BLaER1 (cell line): ENCODE measurements around the gene UBAP2L.
"Not testable (repeated sequence)": the region's sequence is repeated elsewhere in the genome, so short reads cannot be mapped to it uniquely, and the experiment has no call there.

Experiments used
- H3K27ac ChIP-seq: shearing (Covaris generic); formaldehyde crosslinking; 2 replicates; pipeline ENCODE4 v1.8.1; 2022
- H3K27me3 ChIP-seq: shearing (Covaris generic); formaldehyde crosslinking; 2 replicates; pipeline ENCODE4 v1.8.1; 2022
- H3K36me3 ChIP-seq: shearing (Covaris generic); formaldehyde crosslinking; 2 replicates; pipeline ENCODE4 v1.8.1; 2022
- H3K4me1 ChIP-seq: shearing (Covaris generic); formaldehyde crosslinking; 2 replicates; pipeline ENCODE4 v1.8.1; 2022
- H3K4me2 ChIP-seq: shearing (Covaris generic); formaldehyde crosslinking; 2 replicates; pipeline ENCODE4 v1.8.1; 2022
- H3K4me3 ChIP-seq: shearing (Covaris generic); formaldehyde crosslinking; 2 replicates; pipeline ENCODE4 v1.8.1; 2022
- H3K9ac ChIP-seq: shearing (Covaris generic); formaldehyde crosslinking; 2 replicates; pipeline ENCODE4 v1.8.1; 2022
- H3K9me3 ChIP-seq: shearing (Covaris generic); formaldehyde crosslinking; 2 replicates; pipeline ENCODE4 v1.8.1; 2022
- H4K20me1 ChIP-seq: shearing (Covaris generic); formaldehyde crosslinking; 2 replicates; pipeline ENCODE4 v1.8.1; 2022
- Cebpa-rat ChIP-seq: shearing (Covaris generic); IDR thresholded peaks from 2 replicates; pipeline ENCODE4 v1.8.1; 2022

The UBAP2L gene

GRCh38 chr1:154193821-154194220, 26.9 kb upstream of the UBAP2L start:
- Histone ChIP-seq H3K36me3 (no peaks in the 10 kb centered on the region), H3K27me3 (no peaks in the 10 kb centered on the region), H3K4me2 (no peak overlapping the region), H3K4me3 (no peak overlapping the region), H3K9me3 (no peaks in the 10 kb centered on the region), H4K20me1 (no peaks in the 10 kb centered on the region), H3K4me1 (peaks cover 19% of the 10 kb centered on the region), H3K27ac (no peak overlapping the region), H3K9ac (no peak overlapping the region)
- TF ChIP-seq Cebpa-rat = no peak

- Histone ChIP-seq H3K4me2 (no peak overlapping the region), H3K27ac (no peak overlapping the region), H3K9ac (no peak overlapping the region), H4K20me1 (no peaks in the 10 kb centered on the region), H3K9me3 (no peaks in the 10 kb centered on the region), H3K36me3 (no peaks in the 10 kb centered on the region), H3K4me3 (no peak overlapping the region), H3K27me3 (no peaks in the 10 kb centered on the region), H3K4me1 (no peaks in the 10 kb centered on the region)
- no peak for TF ChIP-seq Cebpa-rat
These were observed 21.8 kb upstream of the UBAP2L start for GRCh38 chr1:154198756-154199562.

GRCh38 chr1:154199563-154199879, 21.2 kb upstream of the UBAP2L start:
- Histone ChIP-seq H4K20me1 (no peaks in the 10 kb centered on the region), H3K9ac (no peak overlapping the region), H3K4me3 (no peak overlapping the region), H3K4me2 (no peak overlapping the region), H3K27me3 (no peaks in the 10 kb centered on the region), H3K27ac (no peak overlapping the region), H3K36me3 (peaks cover 3% of the 10 kb centered on the region; the same call in 1 of the 2 replicates), H3K9me3 (no peaks in the 10 kb centered on the region), H3K4me1 (no peaks in the 10 kb centered on the region)
- TF ChIP-seq Cebpa-rat = no peak

- Histone ChIP-seq H4K20me1 (peaks cover 39% of the 10 kb centered on the region), H3K36me3 (peaks cover 65% of the 10 kb centered on the region)
- not testable (repeated sequence) for H3K27me3 ChIP-seq, H3K27ac ChIP-seq, H3K4me3 ChIP-seq, H3K9ac ChIP-seq, H3K4me2 ChIP-seq, H3K9me3 ChIP-seq, H3K4me1 ChIP-seq
These were observed 15.0 kb upstream of the UBAP2L start for GRCh38 chr1:154205778-154206177.

GRCh38 chr1:154206196-154206595, 14.6 kb upstream of the UBAP2L start, which contains the start of gene CFAP141:
Gene CFAP141 (minus strand): TSS chr1:154206333. CDS start chr1:154206307, 26 bp downstream.
- Histone ChIP-seq H3K9me3 (no peaks in the 10 kb centered on the region), H3K4me2 (no peak within 1 kb of the TSS), H3K4me3 (no peak within 1 kb of the TSS), H3K27ac (no peak within 1 kb of the TSS), H4K20me1 (peaks cover 39% of the 10 kb centered on the region), H3K9ac (no peak within 1 kb of the TSS; the same call in 1 of the 2 replicates), H3K27me3 (no peaks in the 10 kb centered on the region), H3K36me3 (peaks cover 69% of the 10 kb centered on the region), H3K4me1 (no peaks in the 10 kb centered on the region)
- TF ChIP-seq Cebpa-rat = no peak

- Histone ChIP-seq H3K27me3 (no peaks in the 10 kb centered on the region), H3K4me1 (no peaks in the 10 kb centered on the region), H3K27ac (no peak overlapping the region), H3K9ac (no peak overlapping the region), H3K4me2 (no peak overlapping the region), H3K9me3 (no peaks in the 10 kb centered on the region), H4K20me1 (peaks cover 40% of the 10 kb centered on the region), H3K36me3 (peaks cover 80% of the 10 kb centered on the region), H3K4me3 (no peak overlapping the region)
- no peak for TF ChIP-seq Cebpa-rat
These were observed 13.5 kb upstream of the UBAP2L start for GRCh38 chr1:154207262-154207661.

- peaks cover 56% of the 10 kb centered on the region for H4K20me1 ChIP-seq
- H3K27ac ChIP-seq = no peak overlapping the region
- H3K36me3 ChIP-seq = peaks cover 96% of the 10 kb centered on the region
These were observed 11.9 kb upstream of the UBAP2L start for GRCh38 chr1:154208677-154209388.

DNA sequence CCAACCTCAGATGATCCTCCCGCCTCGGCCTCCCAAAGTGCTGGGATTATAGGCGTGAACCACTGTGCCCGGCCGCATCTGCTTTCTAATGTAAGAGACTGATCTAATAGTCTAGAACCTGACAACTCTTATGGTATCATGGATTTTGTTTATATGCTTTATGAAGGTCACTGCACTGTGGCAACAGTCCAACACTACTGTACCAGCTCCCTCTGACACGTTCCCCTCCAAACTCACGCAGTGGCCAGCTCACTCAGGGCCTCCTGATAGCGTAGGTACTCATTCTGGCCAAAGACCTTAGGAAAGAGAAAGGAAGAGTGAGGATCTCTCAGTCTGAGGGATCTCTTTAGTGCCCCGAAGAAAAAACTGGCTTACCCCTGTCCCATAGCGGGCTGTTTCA, 8.7 kb upstream of the UBAP2L start:
- no peak overlapping the region for H3K27ac ChIP-seq
- H3K36me3 ChIP-seq = peaks cover 96% of the 10 kb centered on the region
- H3K4me3 ChIP-seq = no peak overlapping the region
- peaks cover 74% of the 10 kb centered on the region for H4K20me1 ChIP-seq
- no peak overlapping the region for H3K9ac ChIP-seq
- no peak for TF ChIP-seq Cebpa-rat
- no peaks in the 10 kb centered on the region for H3K9me3 ChIP-seq
- H3K4me1 ChIP-seq = no peaks in the 10 kb centered on the region
- H3K4me2 ChIP-seq = no peak overlapping the region
- H3K27me3 ChIP-seq = no peaks in the 10 kb centered on the region

More at GRCh38 chr1:154208677-154209388, 11.9 kb upstream of the UBAP2L start:
- Histone ChIP-seq H3K9ac (no peak overlapping the region), H3K9me3 (no peaks in the 10 kb centered on the region), H3K4me2 (no peak overlapping the region), H3K4me3 (no peak overlapping the region), H3K4me1 (no peaks in the 10 kb centered on the region), H3K27me3 (no peaks in the 10 kb centered on the region)
- no peak for TF ChIP-seq Cebpa-rat

DNA sequence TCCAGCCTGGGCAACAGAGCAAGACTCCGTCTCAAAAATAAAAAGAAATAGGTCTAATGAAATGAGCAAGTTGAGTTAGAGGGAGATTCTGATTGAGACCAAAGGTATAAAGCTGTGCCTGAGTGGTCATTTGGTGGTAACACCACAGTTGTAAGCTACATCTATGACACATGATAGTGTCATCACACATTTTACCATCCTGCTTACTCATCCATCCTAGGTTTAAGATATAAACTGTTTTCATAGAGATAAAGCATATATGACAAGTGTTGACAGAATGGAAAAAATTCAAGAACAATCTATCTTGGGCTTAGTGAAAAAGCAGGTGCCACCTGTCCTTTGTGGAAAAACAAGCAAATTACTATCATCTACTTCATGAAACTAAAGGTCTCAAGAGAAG, 7.5 kb upstream of the UBAP2L start:
- no peak for TF ChIP-seq Cebpa-rat
- Histone ChIP-seq H3K27me3 (no peaks in the 10 kb centered on the region), H3K4me3 (no peak overlapping the region), H3K4me2 (no peak overlapping the region), H3K9me3 (no peaks in the 10 kb centered on the region), H3K4me1 (peaks cover 5% of the 10 kb centered on the region), H3K27ac (no peak overlapping the region), H4K20me1 (peaks cover 74% of the 10 kb centered on the region), H3K9ac (no peak overlapping the region), H3K36me3 (peaks cover 96% of the 10 kb centered on the region)

DNA sequence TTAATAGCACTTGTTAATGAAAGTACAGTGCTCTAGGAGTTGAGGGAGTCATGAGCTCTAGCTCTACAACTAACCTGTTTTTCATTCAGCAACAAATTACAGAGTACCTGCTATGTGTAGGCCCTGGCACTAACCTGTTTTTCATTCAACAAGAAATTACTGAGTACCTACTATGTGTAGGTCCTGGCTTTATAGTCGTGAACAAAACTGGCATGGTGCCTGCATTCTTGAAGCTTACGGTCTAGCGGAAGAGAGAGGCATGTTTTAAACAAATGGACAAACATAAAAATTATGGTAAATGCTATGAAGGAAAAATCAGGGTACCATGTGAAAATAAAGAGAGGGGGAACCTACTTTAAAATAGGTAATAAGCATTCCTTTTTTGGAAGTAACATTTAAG, 2.2 kb upstream of the UBAP2L start:
- Histone ChIP-seq H3K27me3 (no peaks in the 10 kb centered on the region), H3K4me2 (peak overlapping the region; percentile 77), H3K36me3 (peaks cover 53% of the 10 kb centered on the region), H3K27ac (no peak overlapping the region; the same call in 1 of the 2 replicates), H3K4me1 (peaks cover 35% of the 10 kb centered on the region), H3K9me3 (no peaks in the 10 kb centered on the region), H3K9ac (peak overlapping the region; percentile 99; the same call in 1 of the 2 replicates), H4K20me1 (peaks cover 76% of the 10 kb centered on the region), H3K4me3 (peak overlapping the region; percentile 92)
- no peak for TF ChIP-seq Cebpa-rat
